ENCODE results near the gene MAGEA11.
"Not testable (repeated sequence)": the region's sequence is repeated elsewhere in the genome, so short reads cannot be mapped to it uniquely, and the experiment has no call there.

The MAGEA11 gene

DNA sequence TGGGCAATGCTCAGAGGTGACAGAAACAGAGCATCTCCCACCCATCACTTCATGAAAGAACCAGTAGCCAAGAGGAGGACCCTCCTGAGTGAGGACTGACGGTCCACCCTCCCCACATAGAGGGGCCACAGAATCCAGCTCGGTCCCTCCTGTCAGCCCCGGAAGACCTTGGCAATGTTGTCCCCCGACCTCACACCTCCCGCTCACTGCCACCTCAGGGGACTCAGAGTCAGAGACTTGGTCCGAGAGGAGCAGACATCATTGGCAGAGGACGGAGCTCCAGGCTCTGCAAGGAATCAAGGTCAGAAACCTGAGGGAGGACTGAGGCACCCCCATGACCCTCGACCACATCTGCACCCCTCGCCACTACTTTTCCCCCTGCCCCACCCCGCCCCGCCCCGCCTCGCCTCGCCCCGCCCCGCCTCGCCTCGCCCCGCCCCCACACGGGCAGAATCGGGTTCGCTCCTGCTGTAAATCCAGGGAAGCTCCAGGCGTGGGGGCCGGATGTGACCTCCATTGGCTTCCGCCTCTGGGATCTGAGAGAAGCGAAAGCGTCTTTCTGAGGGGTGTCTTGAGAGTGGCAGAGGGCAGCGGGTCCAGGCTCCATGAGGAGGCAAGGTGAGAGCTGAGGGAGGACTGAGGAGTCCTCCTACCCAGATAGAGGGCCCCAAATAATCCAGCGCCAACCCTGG lies at the start of gene MAGEA11:
Gene MAGEA11 (plus strand): TSS at position 516 of the 692 bp plus-strand sequence. CDS start 1,100 bp downstream, outside the sequence.
- no peak for DNase-seq

DNA sequence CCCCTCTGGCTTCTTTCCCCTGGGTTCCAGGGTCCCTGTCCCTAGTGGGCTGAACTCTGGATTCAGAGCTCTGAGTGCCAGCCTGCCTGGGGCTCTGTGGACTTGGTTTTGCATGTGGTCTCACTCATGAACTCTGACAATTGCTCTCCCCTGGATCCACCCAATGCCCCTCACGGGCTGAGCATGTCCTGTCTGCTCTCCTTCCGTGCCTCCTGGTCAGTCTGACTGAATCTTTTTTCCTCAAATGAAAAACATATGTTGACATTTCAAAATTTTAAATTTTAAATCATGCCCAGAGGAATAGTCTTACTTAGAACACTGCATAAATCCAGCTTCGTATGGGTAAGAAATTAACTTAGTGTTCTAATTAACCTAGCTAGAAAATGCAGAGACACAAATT lies 36.8 kb upstream of the MAGEA11 start:
- not testable (repeated sequence) for DNase-seq

DNA sequence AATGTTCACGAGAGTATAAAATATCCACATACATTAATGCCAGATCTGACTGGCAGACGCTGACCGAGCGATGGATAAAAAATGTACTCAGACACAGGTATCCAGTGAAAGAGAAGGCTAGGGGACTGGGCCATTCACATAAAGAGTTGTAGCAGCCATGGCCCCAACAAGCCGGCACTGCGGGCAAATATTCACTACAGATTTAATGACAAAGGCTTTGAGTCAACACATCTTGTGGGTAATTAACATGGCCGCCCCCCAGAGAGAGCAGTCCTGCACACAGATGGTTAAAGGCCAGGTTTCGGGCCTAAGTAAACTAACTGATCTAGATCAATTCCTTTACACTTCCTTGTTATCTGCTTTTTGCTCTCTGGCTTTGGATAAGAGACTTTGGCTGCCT lies 36.3 kb upstream of the MAGEA11 start:
- not testable (repeated sequence) for DNase-seq

- DNase-seq: not testable (repeated sequence)
These were observed 32.6 kb upstream of the MAGEA11 start for GRCh38 chrX:149679164-149679678.

DNA sequence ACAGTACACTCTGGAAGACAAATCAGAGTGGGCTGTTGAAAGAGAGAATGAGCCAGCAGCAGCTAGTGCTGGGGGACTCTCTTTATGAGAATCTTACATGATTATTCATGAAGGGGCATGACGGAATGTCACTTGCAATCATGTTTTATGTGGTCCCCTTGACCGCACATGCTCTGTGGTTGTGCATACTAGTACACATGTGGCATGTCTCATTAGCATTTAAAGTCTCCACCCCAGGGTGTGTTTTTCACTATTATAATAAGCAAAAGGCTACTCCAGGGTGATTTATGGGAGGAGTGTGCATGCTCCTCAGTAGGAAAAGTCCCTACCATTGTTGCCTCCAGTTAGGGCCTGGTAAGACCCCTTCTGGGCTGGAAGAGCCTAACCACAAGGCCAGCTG lies 30.7 kb upstream of the MAGEA11 start:
- DNase-seq: no peak

GRCh38 chrX:149682031-149682430 lies 29.8 kb upstream of the MAGEA11 start:
- no peak for DNase-seq

DNA sequence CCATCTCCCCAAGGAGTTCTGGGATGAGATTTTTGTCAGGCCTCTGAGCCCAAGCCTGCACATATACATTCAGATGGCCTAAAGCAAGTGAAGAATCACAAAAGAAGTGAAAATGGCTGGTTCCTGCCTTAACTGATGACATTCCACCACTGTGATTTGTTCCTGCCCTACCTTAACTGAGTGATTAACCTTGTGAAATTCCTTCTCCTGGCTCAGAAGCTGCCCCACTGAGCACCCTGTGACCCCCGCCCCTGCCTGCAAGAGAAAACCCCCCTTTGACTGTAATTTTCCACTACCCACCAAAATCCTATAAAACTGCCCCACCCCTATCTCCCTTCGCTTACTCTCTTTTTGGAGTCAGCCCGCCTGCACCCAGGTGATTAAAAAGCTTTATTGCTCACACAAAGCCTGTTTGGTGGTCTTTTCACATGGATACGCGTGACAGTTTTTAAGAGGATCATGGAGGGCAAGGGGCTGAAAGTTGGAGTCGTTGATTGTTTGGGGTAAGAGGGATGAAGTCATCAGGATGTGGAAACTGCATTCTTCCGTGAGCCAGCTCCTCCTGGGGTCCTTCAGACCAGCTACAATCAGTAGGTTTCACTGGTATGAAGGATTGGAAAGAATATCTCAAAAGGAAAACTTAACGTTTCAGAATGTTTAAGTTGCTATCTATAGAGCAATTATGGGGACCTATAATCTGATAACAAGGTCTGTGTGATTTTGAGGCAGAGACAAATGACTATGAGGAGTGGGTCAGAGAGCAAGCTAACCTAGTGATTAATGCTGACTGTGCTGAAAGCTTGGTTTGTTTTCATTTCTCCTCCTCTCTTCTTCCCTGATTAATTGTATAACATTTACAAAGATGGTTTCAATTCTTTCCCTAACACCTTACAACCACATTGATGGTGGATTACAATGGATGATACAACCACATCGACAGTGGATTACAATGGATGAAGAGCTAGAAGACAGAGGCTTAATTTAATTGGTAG lies 28.6 kb upstream of the MAGEA11 start:
- DNase-seq: no peak

GRCh38 chrX:149683966-149684730 lies 27.7 kb upstream of the MAGEA11 start:
- DNase-seq: no peak

GRCh38 chrX:149687991-149688390 lies 23.9 kb upstream of the MAGEA11 start:
- DNase-seq: no peak

- no peak for DNase-seq
These were observed 23.3 kb upstream of the MAGEA11 start for GRCh38 chrX:149688552-149688951.

DNA sequence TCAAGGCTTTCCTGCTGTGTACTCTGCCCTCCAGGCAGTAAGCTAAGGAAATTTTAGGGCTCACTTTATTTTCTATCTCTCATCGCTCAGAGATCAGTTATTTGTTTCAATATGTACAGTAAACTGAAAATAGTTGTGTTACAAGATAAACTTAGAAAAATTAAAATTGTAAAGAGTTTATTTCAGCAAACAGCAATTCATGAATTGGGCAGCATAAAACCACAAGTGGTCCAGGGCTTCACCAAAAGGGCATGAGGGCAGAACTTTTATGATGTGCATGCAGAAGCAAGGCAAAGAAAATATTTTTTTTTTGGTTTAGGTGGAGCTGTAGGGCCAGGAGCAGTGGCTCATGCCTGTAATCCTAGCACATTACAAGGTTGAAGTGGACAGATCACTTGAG lies 20.1 kb upstream of the MAGEA11 start:
- DNase-seq: no peak

DNA sequence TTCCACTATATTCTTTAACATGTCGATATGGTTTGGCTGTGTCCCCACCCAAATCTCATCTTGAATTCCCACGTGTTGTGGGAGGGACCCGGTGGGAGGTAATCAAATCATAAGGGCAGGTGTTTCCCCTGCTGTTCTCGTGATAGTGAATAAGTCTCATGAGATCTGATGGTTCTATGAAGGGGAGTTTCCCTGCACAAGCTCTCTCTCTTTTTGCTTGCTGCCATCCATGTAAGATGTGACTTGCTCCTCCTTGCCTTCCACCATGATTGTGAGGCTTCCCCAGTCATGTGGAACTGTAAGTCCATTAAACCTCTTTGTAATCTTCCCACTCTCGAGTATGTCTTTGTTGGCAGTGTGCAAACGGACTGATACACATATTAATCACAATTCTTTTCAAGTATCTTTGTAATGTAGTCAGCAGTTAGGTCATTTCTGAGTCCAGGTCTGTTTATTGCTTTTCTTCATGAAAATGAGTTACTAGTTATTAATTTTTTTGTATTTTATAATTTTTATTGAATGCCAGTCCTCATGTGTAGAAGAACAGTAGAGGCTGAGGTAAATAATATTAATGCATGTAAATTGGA lies 19.1 kb upstream of the MAGEA11 start:
- not testable (repeated sequence) for DNase-seq

DNA sequence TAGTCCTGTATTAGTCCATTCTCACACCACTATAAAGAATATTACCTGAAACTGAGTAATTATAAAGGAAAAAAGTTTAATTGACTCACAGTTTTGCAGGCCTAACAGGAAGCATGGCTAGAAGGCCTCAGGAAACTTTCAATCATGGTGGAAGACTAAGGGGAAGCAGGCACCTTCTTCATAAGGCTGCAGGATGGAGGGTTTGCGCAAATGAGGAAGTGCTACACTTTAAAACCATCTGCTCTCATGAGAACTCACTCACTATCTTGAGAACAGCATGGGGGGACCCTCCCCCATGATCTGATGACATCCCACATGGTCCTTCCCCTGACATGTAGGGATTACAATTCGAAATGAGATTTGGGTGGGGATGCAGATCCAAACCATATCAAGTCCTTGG lies 12.1 kb upstream of the MAGEA11 start:
- no peak for DNase-seq

GRCh38 chrX:149704664-149705063 lies 7.2 kb upstream of the MAGEA11 start:
- DNase-seq: no peak

DNA sequence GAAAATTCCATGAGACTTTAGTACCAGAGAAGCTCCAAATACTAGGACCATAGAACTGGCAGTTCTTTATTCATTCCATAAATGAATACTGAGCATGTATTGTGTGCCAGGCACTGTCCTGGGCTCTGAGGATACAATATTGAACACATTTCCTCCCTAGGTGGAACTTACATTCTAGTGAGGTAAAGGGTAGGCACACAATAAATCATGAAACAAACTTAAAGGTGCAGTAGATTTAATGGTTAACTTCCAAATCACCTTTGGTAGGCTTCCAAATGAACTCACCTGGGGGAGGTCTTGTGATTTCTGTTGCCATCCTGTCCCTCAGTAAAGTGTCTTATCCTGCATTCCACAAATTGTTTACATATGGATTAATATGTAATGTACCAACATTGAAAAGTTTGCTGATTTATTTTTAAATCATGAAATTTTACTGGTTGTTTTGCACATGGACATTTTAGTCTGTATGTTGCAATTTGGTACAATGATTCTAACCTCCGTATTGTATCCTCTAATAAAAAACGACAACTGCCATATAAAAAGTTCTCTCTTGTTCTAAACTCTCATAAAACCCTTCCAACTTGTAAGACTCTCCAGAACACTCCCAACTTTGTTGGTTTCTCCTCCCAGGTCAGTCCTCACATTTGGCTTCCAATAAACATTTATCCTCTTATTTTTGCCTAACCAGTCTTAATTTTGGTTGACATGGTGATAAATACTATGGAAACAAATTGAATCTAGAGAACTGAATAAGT lies 4.5 kb upstream of the MAGEA11 start:
- no peak for DNase-seq

GRCh38 chrX:149712831-149713230 lies 971 bp downstream of the MAGEA11 start:
- no peak for DNase-seq

GRCh38 chrX:149713279-149714050 lies 1.6 kb downstream of the MAGEA11 start:
- DNase-seq: no peak

- no peak for DNase-seq
These were observed 3.6 kb downstream of the MAGEA11 start for GRCh38 chrX:149715468-149715867.

DNA sequence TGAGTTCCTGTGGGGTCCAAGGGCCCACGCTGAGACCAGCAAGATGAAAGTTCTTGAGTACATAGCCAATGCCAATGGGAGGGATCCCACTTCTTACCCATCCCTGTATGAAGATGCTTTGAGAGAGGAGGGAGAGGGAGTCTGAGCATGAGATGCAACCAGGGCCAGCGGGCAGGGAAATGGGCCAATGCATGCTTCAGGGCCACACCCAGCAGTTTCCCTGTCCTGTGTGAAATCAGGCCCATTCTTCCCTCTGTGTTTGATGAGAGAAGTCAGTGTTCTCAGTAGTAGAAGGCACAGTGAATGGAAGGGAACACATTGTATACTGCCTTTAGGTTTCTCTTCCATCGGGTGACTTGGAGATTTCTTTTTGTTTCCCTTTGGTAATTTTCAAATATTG lies 4.8 kb downstream of the MAGEA11 start:
- DNase-seq: no peak

DNA sequence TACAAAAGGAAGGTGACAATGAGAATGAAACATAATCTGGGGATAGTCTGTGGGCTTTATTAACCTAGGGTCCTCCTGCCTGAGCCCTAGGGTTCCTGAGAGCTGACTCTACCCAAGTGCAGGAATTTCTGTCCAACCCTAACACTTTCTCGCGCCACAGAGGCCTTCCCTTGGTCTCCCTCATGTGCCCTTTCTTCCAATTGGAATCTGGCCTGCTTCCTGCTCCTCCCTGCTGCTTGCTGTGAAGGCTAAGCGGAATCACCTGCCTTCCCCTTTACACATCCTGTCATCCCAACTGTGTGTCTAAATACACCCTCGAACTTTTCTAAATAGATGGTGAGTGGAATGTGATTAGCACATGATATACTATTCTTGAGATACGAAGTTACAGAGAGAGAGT lies 5.9 kb downstream of the MAGEA11 start:
- no peak for DNase-seq

DNA sequence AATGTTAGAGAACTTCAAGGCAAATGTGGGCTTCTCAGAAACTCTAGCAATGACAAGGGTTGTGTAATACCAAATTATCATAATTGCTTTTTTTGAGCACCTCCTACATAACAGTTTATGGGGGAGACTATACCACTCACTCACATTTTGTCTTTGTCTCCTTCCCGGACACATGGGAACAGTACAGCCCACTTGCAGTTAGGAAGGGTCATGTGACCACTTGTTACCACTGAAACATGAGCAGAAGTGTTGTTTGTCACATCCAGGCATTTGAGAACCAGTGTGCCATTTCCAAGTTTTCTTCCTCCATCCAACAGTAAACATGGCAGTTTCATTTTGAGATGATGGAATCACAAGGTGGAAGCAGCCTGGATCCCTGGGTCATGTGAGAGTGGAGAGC lies 6.9 kb downstream of the MAGEA11 start:
- no peak for DNase-seq
